ENCODE measurements around the gene ST6GALNAC2.

- TF ChIP-seq CTCF (IDR thresholded peaks at IDR 0.05) (no peak), POLR2A (IDR thresholded peaks at IDR 0.05) (no peak), EP300 (IDR thresholded peaks at IDR 0.05) (no peak), POLR2AphosphoS5 (IDR thresholded peaks at IDR 0.05) (peak in 2 of 3 donors; percentile 2 to 57)
Measured at GRCh38 chr17:76529224-76530094, 56.2 kb downstream of the ST6GALNAC2 start.

Measured in stomach (tissue), 4 donors.